ENCODE measurements around the gene CBARP. TPM values are rescaled to one million over a fixed set of nuclear protein-coding genes. Genes with fewer than 3 reads are reported as not detected.
A peak's percentile ranks its signal among the peaks of the same experiment; 100 is the strongest.

CBARP gene
- total and polyA plus RNA-seq, 2 of the 13 experiments (the other 11 are each of a cell fraction or from before 2014, with no cell fraction given) = 1.2 to 1.4 TPM

DNA sequence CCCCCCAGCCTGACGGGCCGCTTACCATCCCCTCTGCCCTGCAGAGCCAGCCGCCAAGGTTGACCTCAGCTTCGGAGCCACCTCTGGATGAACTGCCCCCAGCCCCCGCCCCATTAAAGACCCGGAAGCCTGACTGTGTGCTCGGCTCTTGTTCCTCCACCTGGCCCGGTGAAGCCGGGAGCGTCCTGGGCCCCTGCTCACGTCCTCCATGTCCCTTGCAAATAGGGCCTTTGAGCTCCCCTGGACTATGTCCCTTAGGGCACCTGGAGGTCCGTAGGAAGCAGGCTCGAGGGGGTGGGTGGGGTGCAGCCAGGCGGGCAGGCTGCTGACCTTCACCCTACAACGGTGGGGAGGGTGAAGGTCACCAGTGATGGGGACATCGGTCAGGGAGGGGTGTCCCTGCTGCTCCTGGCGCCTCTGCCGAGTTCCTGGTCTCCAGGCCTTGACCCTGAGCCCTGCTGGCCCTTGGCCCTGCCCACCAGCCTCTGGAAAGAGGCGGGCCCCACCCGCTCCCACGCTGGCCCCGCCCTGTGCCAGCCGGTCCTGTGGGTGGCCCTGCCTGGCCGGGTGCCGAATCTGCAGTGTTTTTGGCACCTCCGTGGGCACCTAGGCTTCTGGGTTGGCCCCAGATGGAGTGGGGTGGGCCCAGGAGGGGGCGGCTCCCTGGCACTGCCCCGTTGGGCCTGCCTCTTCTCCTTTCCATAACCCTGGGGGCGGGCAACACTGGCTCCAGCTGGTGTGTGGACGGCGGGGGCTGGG, 7.1 kb upstream of the CBARP start (continued):
- TF ChIP-seq, protein P1, sequence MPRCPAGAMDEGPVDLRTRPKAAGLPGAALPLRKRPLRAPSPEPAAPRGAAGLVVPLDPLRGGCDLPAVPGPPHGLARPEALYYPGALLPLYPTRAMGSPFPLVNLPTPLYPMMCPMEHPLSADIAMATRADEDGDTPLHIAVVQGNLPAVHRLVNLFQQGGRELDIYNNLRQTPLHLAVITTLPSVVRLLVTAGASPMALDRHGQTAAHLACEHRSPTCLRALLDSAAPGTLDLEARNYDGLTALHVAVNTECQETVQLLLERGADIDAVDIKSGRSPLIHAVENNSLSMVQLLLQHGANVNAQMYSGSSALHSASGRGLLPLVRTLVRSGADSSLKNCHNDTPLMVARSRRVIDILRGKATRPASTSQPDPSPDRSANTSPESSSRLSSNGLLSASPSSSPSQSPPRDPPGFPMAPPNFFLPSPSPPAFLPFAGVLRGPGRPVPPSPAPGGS (CRISPR knock-in tag; IDR thresholded peaks at IDR 0.05) = no peak
- TF ChIP-seq ZNF737 (CRISPR knock-in tag; IDR thresholded peaks at IDR 0.05; ENCODE audit: borderline replicate concordance) (no peak), NKX3-1 (CRISPR knock-in tag; IDR thresholded peaks at IDR 0.05) (no peak; the same call in 1 of the 2 replicates), CENPT (CRISPR knock-in tag; IDR thresholded peaks at IDR 0.05; ENCODE audit: low read depth) (no peak), SPEN (CRISPR knock-in tag; IDR thresholded peaks at IDR 0.05; ENCODE audit: low read depth) (peak; percentile 94; the same call in 1 of the 2 replicates), TBX3 (IDR thresholded peaks at IDR 0.05; ENCODE audit: borderline replicate concordance) (peak; percentile 54; the same call in 1 of the 2 replicates), ZNF441 (CRISPR knock-in tag; IDR thresholded peaks at IDR 0.05; ENCODE audit: borderline replicate concordance) (peak; percentile 84; the same call in 1 of the 2 replicates), ZFP62 (CRISPR knock-in tag; IDR thresholded peaks at IDR 0.05) (0 out of 2 replicates have a peak, but pooled peaks have one; percentile 83), ZNF256 (CRISPR knock-in tag; conservative IDR thresholded peaks at IDR 0.05) (no peak), POLR2G (IDR thresholded peaks at IDR 0.05; ENCODE audit: low read depth, low read length) (no peak; the same call in none of the 2 replicates), ZNF234 (CRISPR knock-in tag; conservative IDR thresholded peaks at IDR 0.05) (0 out of 2 replicates have a peak, but pooled peaks have one; percentile 72), SIN3B (IDR thresholded peaks at IDR 0.05; ENCODE audit: low read length) (no peak), POLR2A (IDR thresholded peaks at IDR 0.05; ENCODE audit: insufficient read depth in 1 of 2, low read depth in 2 of 2, low read length in 2 of 2) (no peak; a peak in 1 of 4 replicates), ZNF556 (CRISPR knock-in tag; IDR thresholded peaks at IDR 0.05; ENCODE audit: borderline replicate concordance) (peak; percentile 97; the same call in 1 of the 2 replicates), EHMT2 (IDR thresholded peaks at IDR 0.05; ENCODE audit: borderline replicate concordance, low read depth, low read length) (no peak), MTF2 (CRISPR knock-in tag; IDR thresholded peaks at IDR 0.05; ENCODE audit: borderline replicate concordance) (no peak)
- TF ChIP-seq, protein P2, sequence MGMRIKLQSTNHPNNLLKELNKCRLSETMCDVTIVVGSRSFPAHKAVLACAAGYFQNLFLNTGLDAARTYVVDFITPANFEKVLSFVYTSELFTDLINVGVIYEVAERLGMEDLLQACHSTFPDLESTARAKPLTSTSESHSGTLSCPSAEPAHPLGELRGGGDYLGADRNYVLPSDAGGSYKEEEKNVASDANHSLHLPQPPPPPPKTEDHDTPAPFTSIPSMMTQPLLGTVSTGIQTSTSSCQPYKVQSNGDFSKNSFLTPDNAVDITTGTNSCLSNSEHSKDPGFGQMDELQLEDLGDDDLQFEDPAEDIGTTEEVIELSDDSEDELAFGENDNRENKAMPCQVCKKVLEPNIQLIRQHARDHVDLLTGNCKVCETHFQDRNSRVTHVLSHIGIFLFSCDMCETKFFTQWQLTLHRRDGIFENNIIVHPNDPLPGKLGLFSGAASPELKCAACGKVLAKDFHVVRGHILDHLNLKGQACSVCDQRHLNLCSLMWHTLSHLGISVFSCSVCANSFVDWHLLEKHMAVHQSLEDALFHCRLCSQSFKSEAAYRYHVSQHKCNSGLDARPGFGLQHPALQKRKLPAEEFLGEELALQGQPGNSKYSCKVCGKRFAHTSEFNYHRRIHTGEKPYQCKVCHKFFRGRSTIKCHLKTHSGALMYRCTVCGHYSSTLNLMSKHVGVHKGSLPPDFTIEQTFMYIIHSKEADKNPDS (CRISPR knock-in tag; IDR thresholded peaks at IDR 0.05) = peak; percentile 51; the same call in 1 of the 2 replicates
- TF ChIP-seq, protein P3, sequence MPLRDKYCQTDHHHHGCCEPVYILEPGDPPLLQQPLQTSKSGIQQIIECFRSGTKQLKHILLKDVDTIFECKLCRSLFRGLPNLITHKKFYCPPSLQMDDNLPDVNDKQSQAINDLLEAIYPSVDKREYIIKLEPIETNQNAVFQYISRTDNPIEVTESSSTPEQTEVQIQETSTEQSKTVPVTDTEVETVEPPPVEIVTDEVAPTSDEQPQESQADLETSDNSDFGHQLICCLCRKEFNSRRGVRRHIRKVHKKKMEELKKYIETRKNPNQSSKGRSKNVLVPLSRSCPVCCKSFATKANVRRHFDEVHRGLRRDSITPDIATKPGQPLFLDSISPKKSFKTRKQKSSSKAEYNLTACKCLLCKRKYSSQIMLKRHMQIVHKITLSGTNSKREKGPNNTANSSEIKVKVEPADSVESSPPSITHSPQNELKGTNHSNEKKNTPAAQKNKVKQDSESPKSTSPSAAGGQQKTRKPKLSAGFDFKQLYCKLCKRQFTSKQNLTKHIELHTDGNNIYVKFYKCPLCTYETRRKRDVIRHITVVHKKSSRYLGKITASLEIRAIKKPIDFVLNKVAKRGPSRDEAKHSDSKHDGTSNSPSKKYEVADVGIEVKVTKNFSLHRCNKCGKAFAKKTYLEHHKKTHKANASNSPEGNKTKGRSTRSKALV (CRISPR knock-in tag; IDR thresholded peaks at IDR 0.05) = no peak; the same call in 1 of the 2 replicates
- TF ChIP-seq, protein P4, sequence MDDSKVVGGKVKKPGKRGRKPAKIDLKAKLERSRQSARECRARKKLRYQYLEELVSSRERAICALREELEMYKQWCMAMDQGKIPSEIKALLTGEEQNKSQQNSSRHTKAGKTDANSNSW (CRISPR knock-in tag; IDR thresholded peaks at IDR 0.05; ENCODE audit: borderline replicate concordance) = no peak
- TF ChIP-seq, protein P5, sequence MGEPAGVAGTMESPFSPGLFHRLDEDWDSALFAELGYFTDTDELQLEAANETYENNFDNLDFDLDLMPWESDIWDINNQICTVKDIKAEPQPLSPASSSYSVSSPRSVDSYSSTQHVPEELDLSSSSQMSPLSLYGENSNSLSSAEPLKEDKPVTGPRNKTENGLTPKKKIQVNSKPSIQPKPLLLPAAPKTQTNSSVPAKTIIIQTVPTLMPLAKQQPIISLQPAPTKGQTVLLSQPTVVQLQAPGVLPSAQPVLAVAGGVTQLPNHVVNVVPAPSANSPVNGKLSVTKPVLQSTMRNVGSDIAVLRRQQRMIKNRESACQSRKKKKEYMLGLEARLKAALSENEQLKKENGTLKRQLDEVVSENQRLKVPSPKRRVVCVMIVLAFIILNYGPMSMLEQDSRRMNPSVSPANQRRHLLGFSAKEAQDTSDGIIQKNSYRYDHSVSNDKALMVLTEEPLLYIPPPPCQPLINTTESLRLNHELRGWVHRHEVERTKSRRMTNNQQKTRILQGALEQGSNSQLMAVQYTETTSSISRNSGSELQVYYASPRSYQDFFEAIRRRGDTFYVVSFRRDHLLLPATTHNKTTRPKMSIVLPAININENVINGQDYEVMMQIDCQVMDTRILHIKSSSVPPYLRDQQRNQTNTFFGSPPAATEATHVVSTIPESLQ (CRISPR knock-in tag; conservative IDR thresholded peaks at IDR 0.05) = no peak
